ENCODE data around the gene GPR35. TPM values are rescaled to one million over a fixed set of nuclear protein-coding genes. Genes with fewer than 3 reads are reported as not detected.
"Not testable (repeated sequence)": the region's sequence is repeated elsewhere in the genome, so short reads cannot be mapped to it uniquely, and the experiment has no call there.

The GPR35 gene
- total RNA-seq, 1 donor from 2014 or later = 3.1 TPM

DNA sequence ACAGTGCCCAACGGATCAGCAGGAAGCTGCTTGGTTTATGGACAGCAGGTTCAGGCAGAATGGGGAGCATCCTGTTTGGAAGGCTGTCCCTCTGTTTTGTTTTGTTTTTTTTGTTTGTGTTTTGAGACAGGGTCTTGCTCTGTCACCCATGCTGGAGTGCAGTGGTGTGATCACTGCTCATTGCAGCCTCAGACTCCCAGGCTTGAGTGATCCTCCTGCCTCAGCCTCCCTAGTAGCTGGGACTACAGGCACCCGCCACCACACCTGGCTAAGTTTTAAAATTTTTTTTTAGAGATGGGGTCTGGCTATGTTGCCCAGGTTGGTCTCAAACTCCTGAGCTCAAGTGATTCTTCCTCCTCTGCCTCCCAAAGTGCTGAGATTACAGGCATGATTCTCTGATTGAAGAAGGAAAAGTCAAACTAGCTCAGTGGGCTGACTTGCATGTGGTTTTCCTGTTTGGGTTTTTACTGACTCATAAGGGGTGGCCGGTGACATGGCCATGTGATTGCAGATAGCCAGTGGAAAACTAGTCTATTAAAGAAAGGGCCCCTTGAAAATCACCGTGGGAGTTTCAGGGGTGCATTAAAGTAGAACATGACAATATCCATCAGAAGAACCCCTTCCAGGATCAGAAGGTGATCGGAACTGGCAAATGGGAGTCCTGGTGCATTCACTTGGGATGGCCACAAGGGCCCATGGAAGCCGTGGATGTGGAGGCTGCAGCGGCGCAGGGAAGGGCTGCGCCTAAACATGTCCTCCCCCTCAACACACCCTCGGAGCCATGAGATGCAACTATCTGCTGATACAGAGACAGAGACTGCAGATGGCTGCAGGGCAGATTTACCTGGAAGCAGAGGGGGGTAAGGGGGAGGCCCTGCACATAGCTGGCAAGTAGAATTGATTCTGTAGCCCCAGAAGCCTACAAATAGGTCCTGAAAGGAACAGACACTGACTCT lies 30.9 kb downstream of the GPR35 start:
- no peak for DNase-seq (ENCODE audit: low spot score)

DNA sequence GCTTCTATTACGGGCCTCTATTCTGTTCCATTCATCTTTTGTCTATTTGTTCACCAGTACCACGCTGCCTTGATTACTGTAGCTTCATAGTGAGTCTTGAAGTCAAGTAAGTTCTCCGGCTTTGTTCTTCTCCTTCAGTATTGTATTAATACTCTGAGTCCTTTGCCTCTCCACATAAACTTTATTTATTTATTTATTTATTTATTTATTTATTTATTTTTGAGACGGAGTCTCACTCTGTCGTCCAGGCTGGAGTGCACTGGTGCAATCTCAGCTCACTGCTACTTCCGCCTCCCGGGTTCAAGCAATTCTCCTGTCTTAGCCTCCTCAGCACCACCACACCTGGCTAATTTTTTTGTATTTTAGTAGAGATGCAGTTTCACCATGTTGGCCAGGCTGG lies 34.6 kb downstream of the GPR35 start:
- not testable (repeated sequence) for DNase-seq (ENCODE audit: low spot score)

DNA sequence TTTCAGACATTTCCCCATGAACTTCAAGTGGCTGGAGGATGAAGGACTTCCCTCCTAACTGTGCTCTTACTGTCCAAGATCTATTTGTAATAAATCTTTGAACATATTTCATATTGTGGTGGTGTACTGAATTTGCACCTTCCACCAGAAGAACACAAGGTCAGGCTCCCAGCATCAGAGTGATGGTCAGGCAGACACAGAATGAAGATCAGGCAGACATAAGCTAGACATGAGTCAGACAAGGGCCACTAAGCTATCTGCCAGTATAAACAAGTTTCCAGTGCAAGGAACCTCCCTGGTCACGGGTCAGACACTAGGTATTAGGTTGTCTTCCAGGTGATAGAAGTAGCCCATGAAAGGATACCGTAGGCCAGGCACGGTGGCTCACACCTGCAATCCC lies 37.4 kb downstream of the GPR35 start:
- no peak for DNase-seq (ENCODE audit: low spot score)

DNA sequence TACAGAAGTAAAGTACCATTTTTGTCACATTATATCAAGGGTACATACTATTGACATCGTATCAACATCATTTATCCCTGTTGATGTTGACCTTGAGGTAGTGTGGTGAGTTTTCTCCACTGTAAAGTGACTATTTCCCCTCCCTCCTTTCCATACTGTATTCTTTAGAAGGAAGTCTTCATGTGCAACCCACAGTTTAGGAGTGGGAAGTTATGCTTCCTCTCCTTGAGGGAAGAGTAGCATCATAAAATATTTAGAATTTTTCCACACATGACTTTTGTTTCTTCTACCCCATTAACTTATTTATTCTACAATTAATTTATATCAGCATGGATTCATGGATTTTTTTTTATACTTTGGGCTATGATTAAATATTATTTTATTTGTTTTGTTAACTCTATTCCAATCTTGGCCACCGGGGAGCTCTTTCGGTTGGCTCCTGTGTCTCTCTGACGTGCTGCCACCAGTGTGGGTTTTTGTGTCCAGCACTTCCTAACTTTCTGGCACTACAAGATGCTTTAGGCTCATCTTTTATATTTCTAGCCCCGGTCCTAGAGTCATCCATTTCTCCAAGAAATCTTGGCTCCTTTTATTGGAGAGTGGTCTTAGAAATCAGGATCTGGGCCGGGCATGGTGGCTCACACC lies 38.4 kb downstream of the GPR35 start:
- DNase-seq (ENCODE audit: low spot score) = no peak

DNA sequence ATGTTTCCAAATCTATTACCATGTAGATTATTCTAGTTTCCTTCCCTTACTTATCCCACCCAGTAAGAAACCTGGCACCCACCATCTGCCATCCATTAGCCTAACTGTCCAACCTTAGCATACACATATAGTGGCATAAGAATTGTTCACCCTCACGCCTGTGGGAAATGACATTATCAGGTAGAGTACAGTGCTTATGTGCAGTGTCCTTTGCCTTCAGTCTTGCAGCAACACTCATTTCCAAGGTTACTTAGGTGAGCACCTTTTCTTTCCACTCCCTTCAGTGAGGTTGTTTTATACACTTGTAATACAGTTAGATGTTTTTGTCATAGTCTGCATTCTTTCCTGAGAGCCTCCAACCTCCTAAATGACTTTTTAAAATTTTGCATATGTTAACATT lies 39.3 kb downstream of the GPR35 start:
- DNase-seq (ENCODE audit: low spot score) = no peak

DNA sequence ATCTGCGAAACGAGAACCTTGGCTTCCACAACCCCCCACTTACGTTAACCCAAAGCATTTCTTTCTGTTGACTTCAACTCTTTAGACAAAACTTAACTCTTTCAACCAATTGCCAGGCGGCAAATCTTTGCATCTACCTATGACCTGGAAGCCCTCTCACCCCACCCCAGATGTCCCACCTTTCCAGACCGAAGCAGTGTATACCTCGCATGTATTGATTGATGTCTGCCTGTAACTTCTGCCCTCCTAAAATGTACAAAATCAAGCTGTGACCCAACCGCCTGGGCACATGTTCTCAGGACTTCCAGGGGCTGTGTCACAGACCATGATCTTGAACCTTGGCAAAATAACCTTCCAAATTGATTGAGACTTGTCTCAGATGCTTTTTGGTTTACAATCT lies 45.1 kb downstream of the GPR35 start:
- DNase-seq (ENCODE audit: low spot score) = no peak

DNA sequence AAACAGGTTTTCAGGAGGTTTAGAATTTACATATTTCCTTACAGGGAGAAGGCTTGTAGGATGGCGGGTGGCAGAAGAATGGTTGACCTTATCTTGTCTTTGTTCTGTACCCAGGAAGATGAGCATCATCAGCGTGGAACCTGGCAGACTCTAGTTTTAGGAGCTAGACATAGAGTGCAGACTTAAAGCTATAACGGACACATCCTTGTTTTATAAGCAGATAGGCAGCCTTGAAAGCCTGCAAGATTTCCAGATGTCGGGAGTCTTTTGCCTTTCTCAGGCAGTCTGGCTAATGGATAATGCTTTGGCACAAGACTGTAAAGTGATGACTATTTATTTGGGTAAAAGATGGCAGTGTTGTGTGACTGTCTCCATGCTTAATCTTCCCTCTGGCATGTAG lies 45.7 kb downstream of the GPR35 start:
- DNase-seq (ENCODE audit: low spot score) = no peak

DNA sequence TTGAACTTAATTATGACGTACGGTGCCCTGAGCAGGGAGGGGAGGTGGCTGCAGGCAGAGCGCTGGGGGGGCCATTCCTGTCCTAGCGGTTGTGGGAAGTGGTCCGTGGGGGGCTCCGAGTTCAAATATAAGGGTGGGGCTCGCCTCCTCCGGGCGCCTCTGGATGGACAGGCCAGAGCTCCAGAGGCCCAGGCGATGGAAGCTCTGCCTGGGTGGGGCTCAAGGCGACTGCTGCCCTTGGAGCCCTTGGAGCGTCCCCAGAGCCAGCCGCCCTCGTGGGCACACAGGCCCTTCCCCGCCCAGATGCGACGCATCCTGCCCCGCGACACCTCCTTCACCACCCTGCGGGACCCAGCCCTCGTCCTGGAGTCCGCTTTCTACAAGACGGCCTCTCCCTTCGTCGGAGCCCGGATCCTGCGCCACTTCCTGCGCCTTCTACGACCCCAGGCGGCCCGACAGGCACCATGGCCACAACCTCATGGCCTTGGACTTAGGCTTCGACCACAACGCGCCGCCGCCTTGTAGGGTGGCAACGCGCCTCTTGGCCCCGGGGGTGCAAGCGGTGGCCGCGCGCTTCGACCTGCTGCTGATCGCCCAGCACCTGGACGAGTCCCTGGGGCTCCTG lies 46.9 kb downstream of the GPR35 start:
- no peak for DNase-seq (ENCODE audit: low spot score)

DNA sequence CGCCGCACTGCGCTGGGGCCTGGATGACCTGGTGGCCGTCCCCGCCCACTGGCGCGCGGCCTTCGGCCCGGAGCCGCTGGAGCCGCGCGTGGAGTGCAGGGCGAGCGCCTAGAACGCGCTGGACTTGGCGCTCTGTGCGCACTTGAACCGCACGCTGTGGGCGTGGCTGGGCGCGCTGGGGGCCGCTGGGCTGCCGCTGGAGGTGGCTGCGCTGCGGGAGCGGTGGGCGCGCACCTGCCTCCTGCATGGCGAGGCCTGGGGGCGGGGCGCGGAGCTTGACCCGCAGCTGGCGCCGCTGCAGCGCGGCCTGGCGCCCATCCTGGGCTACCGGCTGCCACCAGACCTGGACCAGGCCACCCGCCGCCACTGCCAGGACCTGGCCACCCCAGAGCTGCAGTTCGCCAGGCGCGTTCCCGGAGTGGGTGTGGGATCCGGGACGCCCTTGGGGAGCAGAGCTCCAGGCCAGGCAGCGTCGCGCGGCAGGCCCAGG lies 47.5 kb downstream of the GPR35 start:
- DNase-seq (ENCODE audit: low spot score) = no peak

DNA sequence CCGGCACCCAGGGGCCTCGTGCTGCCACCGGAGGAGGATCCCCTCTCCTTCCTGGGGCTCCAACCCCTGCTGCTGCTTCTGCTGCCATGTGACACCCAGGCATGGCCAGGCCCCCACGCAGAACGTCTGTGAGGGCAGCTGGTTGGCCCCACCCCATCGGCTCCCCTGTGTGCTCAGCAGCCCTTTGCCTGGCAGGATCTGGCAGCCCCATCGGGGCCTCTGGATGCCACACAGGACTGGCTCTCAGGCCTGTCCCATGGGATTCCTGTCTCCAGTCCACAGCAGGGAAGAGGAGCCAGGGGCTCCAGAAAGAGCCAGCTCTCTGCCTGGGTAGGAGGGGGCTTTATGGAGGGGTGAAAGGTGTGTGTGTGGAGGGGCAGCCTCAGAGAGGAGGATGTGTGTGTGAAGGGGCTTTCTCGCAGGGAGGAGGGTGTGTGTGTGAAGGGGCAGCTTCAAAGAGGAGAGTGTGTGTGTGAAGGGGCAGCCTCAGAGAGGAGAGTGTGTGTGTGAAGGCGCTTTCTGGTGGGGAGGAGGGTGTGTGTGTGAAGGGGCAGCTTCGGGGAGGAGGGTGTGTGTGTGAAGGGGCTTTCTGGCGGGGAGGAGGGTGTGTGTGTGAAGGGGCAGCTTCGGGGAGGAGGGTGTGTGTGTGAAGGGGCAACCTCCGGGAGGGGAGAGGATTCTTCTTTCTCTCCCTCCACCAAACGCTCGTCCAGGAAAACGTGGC lies 49.3 kb downstream of the GPR35 start:
- peak; percentile 14 for DNase-seq (ENCODE audit: low spot score)

DNA sequence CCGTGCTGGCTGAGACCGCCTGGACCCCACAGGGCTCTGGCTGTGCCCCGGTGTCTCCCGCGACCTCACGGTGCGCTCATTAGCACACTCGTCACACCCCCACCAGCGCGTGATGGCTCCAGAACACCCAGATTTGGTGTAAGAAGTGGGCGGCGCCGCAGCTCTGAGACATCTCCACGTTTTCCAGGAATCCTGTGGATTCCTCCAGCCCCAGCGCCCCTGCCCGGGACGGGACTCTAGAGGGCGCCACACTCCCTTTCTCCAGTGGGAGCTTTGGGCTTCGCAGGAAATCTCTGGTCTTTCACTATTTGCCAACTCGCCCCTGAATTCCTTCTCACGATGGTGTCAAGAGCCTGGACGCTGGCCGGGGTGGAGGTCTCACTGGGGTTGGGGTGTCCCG lies 50.1 kb downstream of the GPR35 start:
- not testable (repeated sequence) for DNase-seq (ENCODE audit: low spot score)

DNA sequence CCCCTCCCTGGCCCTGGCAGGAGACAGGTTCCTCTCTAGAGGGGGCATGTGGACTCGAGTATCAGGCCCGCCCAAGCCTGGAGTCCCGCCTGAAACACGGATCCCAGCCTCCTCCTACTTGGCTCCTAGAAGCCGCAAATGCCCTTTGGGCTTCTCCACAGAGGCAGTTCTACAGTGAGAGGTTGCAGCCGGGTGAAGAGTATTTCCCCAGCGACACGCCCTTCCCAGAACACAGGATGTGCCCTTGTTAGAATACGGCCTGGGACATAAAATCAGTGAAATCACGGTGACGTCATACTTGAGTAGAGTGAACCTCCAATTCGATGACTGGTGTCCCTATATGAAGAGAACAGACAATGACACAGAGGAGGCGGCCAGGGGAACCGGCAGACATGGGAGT lies 52.8 kb downstream of the GPR35 start:
- not testable (repeated sequence) for DNase-seq (ENCODE audit: low spot score)

DNA sequence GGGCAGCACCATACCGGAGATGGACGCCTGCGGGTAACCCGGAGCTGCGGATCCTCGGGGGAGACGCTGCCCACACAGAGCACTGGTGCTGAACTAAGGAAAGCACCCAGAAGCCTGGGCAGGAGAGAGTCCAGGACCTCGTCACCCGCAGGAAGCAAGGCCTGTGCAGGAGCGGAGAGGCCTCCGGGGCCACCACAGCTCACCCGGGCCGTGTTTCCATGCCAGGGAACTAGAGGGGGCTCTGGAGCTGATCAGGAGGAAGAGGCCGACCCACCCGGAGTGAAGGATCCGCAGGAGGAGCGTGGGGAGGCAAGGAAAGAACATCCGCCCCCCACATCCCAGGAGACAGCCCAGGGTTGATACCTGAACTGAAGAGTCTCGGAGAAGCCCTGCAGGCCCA lies 53.6 kb downstream of the GPR35 start:
- DNase-seq (ENCODE audit: low spot score) = not testable (repeated sequence)

DNA sequence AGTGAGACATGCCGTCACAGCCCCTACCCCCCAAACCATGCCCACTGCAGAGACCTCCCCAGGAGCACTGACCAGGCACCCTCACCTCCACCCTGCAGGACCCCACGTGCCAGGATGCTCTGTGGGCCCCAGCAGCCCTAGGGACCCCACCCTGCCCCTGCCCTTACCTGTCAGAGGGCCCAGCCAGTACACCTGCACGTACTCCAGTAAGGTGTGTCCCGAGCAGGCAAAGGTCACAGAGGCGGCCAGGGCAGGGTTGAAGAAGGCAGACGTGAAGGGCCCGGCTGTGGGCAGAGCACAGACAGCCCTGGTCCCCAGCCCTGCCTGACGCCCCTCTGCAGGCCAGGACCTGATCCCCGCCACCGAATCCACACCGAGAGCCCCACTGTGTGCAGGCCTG lies 54.9 kb downstream of the GPR35 start:
- not testable (repeated sequence) for DNase-seq (ENCODE audit: low spot score)

Other genes starting within 250 kb of the GPR35 start
- 29.9 TPM for gene GPC1, start 189.8 kb upstream of the GPR35 start, total RNA-seq (ENCODE audit: insufficient read depth, low replicate concordance)
- gene ANKMY1, start 67.5 kb upstream of the GPR35 start, total RNA-seq (ENCODE audit: insufficient read depth, low replicate concordance) = 14.2 TPM
- gene DUSP28, start 65.1 kb upstream of the GPR35 start, total RNA-seq (ENCODE audit: insufficient read depth, low replicate concordance) = 2.2 TPM
- gene RNPEPL1, start 57.0 kb upstream of the GPR35 start, total RNA-seq (ENCODE audit: insufficient read depth, low replicate concordance) = 16.6 TPM
- 12.3 TPM for gene CAPN10, start 38.7 kb upstream of the GPR35 start, total RNA-seq (ENCODE audit: insufficient read depth, low replicate concordance)
- 0.96 TPM for gene AQP12B, start 57.4 kb downstream of the GPR35 start, total RNA-seq (ENCODE audit: insufficient read depth, low replicate concordance)
- gene AQP12A, start 66.4 kb downstream of the GPR35 start, total RNA-seq (ENCODE audit: insufficient read depth, low replicate concordance) = not detected
- 2.2 TPM for gene KIF1A, start 194.7 kb downstream of the GPR35 start, total RNA-seq (ENCODE audit: insufficient read depth, low replicate concordance)
- 0.48 TPM for gene AGXT, start 243.3 kb downstream of the GPR35 start, total RNA-seq (ENCODE audit: insufficient read depth, low replicate concordance)